NCI-H128 (cell line): ENCODE measurements around the gene MMGT1.

Experiments used
- DNase-seq: peaks from one replicate; lab custom pipeline; 2025; ENCODE audit not compliant: unreplicated experiment; lab: John Stamatoyannopoulos, UW

MMGT1 gene

GRCh38 chrX:135973548-135974278 lies at the start of gene MMGT1:
MMGT1 (minus strand) TSS chrX:135973988; CDS start chrX:135973675, 313 bp downstream.
- DNase-seq = peak; percentile 61

- no peak for DNase-seq
Measured at GRCh38 chrX:136021903-136022302, 48.1 kb upstream of the MMGT1 start.

- DNase-seq = no peak
Measured at GRCh38 chrX:136021160-136021559, 47.4 kb upstream of the MMGT1 start.

GRCh38 chrX:136019226-136019625 lies 45.4 kb upstream of the MMGT1 start:
- no peak for DNase-seq

- no peak for DNase-seq
Measured at GRCh38 chrX:136016881-136017280, 43.1 kb upstream of the MMGT1 start.

- no peak for DNase-seq
Measured at GRCh38 chrX:136015016-136015415, 41.2 kb upstream of the MMGT1 start.

GRCh38 chrX:135988245-135988644 lies 14.5 kb upstream of the MMGT1 start:
- no peak for DNase-seq

- DNase-seq = no peak
Measured at GRCh38 chrX:135985973-135986310, 12.2 kb upstream of the MMGT1 start.

- peak; percentile 27 for DNase-seq
Measured at GRCh38 chrX:135985157-135985972, 11.6 kb upstream of the MMGT1 start, which contains the start of gene SLC9A6. SLC9A6 (plus strand) TSS chrX:135985435; CDS start chrX:135985659, 224 bp downstream.

- no peak for DNase-seq
Measured at GRCh38 chrX:135984791-135985156, 11.0 kb upstream of the MMGT1 start.

GRCh38 chrX:135984256-135984655 lies 10.5 kb upstream of the MMGT1 start:
- no peak for DNase-seq

GRCh38 chrX:135982860-135983259 lies 9.1 kb upstream of the MMGT1 start:
- no peak for DNase-seq

- no peak for DNase-seq
Measured at GRCh38 chrX:135981668-135982067, 7.9 kb upstream of the MMGT1 start.

GRCh38 chrX:135981010-135981409 lies 7.2 kb upstream of the MMGT1 start:
- no peak for DNase-seq

GRCh38 chrX:135977611-135978010 lies 3.8 kb upstream of the MMGT1 start:
- DNase-seq = no peak

GRCh38 chrX:135975421-135975820 lies 1.6 kb upstream of the MMGT1 start:
- no peak for DNase-seq

GRCh38 chrX:135974279-135974856 lies 580 bp upstream of the MMGT1 start:
- no peak for DNase-seq

GRCh38 chrX:135973025-135973547 lies 702 bp downstream of the MMGT1 start:
- DNase-seq = no peak

GRCh38 chrX:135951291-135951690 lies 22.5 kb downstream of the MMGT1 start:
- no peak for DNase-seq

- DNase-seq = no peak
Measured at GRCh38 chrX:135944486-135944885, 29.3 kb downstream of the MMGT1 start.

GRCh38 chrX:135931644-135932487 lies 41.9 kb downstream of the MMGT1 start:
- DNase-seq = no peak
